SK-N-MC (cell line): Measurements from ENCODE around the gene TLX2.

ENCODE experiments used
- EZH2 ChIP-seq: fragments of 200-600 bp; sonication (generic); IDR thresholded peaks from one replicate; pipeline ENCODE4 v1.6.1; 2017; ENCODE audit warnings: antibody characterized with exemption
- POLR2AphosphoS5 ChIP-seq: IDR thresholded peaks from 2 replicates; pipeline ENCODE4 v1.6.1; 2012; ENCODE audit warnings: mild to moderate bottlenecking, low read depth, low read length, borderline replicate concordance

- TF ChIP-seq EZH2, result no peak
- TF ChIP-seq POLR2AphosphoS5, result no peak
Observed at GRCh38 chr2:74530239-74531187, 16.3 kb downstream of the TLX2 start.
